HL-60 (cell line): ENCODE data around the gene PIK3CB.

Experiments
- CTCF ChIP-seq: IDR thresholded peaks from one replicate; pipeline ENCODE4 v1.5.1; 2011; ENCODE audit warnings: low read length, control low read depth, inconsistent platforms; ENCODE audit not compliant: insufficient read depth
- POLR2AphosphoS5 ChIP-seq: IDR thresholded peaks from 2 replicates; pipeline ENCODE4 v1.6.1; 2012; ENCODE audit warnings: low read depth
- REST ChIP-seq: IDR thresholded peaks from 2 replicates; pipeline ENCODE4 v1.6.1; 2012; ENCODE audit warnings: low read depth; ENCODE audit not compliant: insufficient replicate concordance

- TF ChIP-seq POLR2AphosphoS5 (no peak), CTCF (no peak), REST (no peak)
These were observed 22.1 kb upstream of the PIK3CB start for GRCh38 chr3:138856799-138857198.
